HepG2 (cell line): ENCODE results near the gene MLN.

Experiments
- CHD4 ChIP-seq: fragments of 200-600 bp; sonication (generic); IDR thresholded peaks from 2 replicates; pipeline ENCODE4 v1.7.0; 2017; ENCODE audit warnings: mild to moderate bottlenecking, low read length, borderline replicate concordance
- FOXO4 ChIP-seq: sonication (generic); formaldehyde crosslinking; conservative IDR thresholded peaks from 2 replicates; pipeline ENCODE4 v1.8.1; 2023; ENCODE audit warnings: missing genetic modification reagents
- HCFC1 ChIP-seq: fragments of 150-350 bp; IDR thresholded peaks from 2 replicates; pipeline ENCODE4 v1.6.1; 2014; ENCODE audit warnings: low read depth, low read length
- KDM5A ChIP-seq: fragments of 200-600 bp; sonication (generic); IDR thresholded peaks from 2 replicates; pipeline ENCODE4 v1.7.0; 2018; ENCODE audit warnings: antibody characterized with exemption, mild to moderate bottlenecking, low read length, borderline replicate concordance
- MTF2 ChIP-seq: sonication (generic); formaldehyde crosslinking; IDR thresholded peaks from 2 replicates; pipeline ENCODE4 v1.5.0; 2020; ENCODE audit warnings: missing genetic modification reagents, borderline replicate concordance
- PAWR ChIP-seq: sonication (generic); formaldehyde crosslinking; IDR thresholded peaks from 2 replicates; pipeline ENCODE4 v1.4.0; 2020; ENCODE audit warnings: missing genetic modification reagents, mild to moderate bottlenecking, borderline replicate concordance
- POLR2A ChIP-seq, 2 experiments: IDR thresholded peaks; 2 replicates each; pipeline ENCODE4 v1.6.1; 2011; ENCODE audit warnings: low read depth in 2 of 2, low read length in 2 of 2, mild to moderate bottlenecking in 1 of 2, moderate library complexity in 1 of 2; ENCODE audit not compliant: insufficient read depth in 1 of 2
- REST ChIP-seq, 2 experiments: IDR thresholded peaks; 2 replicates each; pipeline ENCODE4 v1.6.1; 2011 to 2012; ENCODE audit warnings: low read length in 2 of 2, borderline replicate concordance in 1 of 2, low read depth in 1 of 2, mild to moderate bottlenecking in 1 of 2, moderate library complexity in 1 of 2
- TFAP4 ChIP-seq: sonication (generic); IDR thresholded peaks from 2 replicates; pipeline ENCODE4 v1.6.1; 2016; ENCODE audit warnings: low read depth, borderline replicate concordance
- ZNF549 ChIP-seq: sonication (generic); formaldehyde crosslinking; IDR thresholded peaks from 2 replicates; pipeline ENCODE4 v1.5.0; 2020; ENCODE audit warnings: missing genetic modification reagents
- TF ChIP-seq, protein P1 (sequence below): sonication (generic); formaldehyde crosslinking; IDR thresholded peaks from 2 replicates; pipeline ENCODE4 v1.5.0; 2020; ENCODE audit warnings: mild to moderate bottlenecking, missing genetic modification reagents, moderate library complexity

DNA sequence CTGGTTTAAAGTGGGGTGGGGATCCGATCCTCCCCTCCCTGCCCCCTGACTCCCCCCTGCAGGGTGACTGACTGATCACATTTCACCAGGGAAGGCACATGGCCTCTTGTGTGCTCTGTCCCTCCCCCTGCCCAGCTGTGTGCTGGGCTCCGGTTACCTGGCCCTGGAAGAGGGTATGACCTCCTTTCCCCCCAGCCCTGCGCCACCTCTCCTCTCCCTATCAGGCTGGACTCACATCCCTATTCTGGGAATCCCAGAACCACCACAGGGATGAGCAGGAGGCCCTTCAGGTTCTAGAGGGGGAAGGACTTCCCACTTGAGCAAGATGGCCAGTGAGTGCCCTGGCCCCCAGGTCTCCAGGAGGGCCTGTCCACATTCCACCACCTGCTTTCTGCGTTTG is 55.0 kb downstream of the MLN start:
- TF ChIP-seq ZNF549 (CRISPR knock-in tag) (no peak), CHD4 (no peak), HCFC1 (no peak), POLR2A (IDR thresholded peaks at IDR 0.05; ENCODE audit: insufficient read depth in 1 of 2, low read depth in 2 of 2, low read length in 2 of 2) (no peak), KDM5A (no peak), REST (IDR thresholded peaks at IDR 0.05; ENCODE audit: borderline replicate concordance in 1 of 2, low read depth in 1 of 2, low read length in 2 of 2) (no peak), TFAP4 (no peak), PAWR (no peak), FOXO4 (no peak), MTF2 (CRISPR knock-in tag) (no peak)
- TF ChIP-seq, protein P1, sequence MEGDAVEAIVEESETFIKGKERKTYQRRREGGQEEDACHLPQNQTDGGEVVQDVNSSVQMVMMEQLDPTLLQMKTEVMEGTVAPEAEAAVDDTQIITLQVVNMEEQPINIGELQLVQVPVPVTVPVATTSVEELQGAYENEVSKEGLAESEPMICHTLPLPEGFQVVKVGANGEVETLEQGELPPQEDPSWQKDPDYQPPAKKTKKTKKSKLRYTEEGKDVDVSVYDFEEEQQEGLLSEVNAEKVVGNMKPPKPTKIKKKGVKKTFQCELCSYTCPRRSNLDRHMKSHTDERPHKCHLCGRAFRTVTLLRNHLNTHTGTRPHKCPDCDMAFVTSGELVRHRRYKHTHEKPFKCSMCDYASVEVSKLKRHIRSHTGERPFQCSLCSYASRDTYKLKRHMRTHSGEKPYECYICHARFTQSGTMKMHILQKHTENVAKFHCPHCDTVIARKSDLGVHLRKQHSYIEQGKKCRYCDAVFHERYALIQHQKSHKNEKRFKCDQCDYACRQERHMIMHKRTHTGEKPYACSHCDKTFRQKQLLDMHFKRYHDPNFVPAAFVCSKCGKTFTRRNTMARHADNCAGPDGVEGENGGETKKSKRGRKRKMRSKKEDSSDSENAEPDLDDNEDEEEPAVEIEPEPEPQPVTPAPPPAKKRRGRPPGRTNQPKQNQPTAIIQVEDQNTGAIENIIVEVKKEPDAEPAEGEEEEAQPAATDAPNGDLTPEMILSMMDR (CRISPR knock-in tag) = no peak
